ENCODE results near the gene GRK1.

GRK1 gene

GRCh38 chr13:113729187-113730019 lies 62.4 kb downstream of the GRK1 start:
- DNase-seq (ENCODE audit: low read depth in 1 of 2, low spot score in 1 of 2) = no peak

- DNase-seq (ENCODE audit: low read depth in 1 of 2, low spot score in 1 of 2) = no peak
These were observed 63.3 kb downstream of the GRK1 start for GRCh38 chr13:113730258-113730691.

- DNase-seq (ENCODE audit: low read depth in 1 of 2, low spot score in 1 of 2) = no peak
These were observed 63.8 kb downstream of the GRK1 start for GRCh38 chr13:113730831-113731191.

GRCh38 chr13:113731192-113732175 lies 64.5 kb downstream of the GRK1 start:
- no peak for DNase-seq (ENCODE audit: low read depth in 1 of 2, low spot score in 1 of 2)

- DNase-seq (ENCODE audit: low read depth in 1 of 2, low spot score in 1 of 2) = no peak
These were observed 65.3 kb downstream of the GRK1 start for GRCh38 chr13:113732176-113732960.

- no peak for DNase-seq (ENCODE audit: low read depth in 1 of 2, low spot score in 1 of 2)
These were observed 66.2 kb downstream of the GRK1 start for GRCh38 chr13:113732961-113733950.

GRCh38 chr13:113734099-113734825 lies 67.2 kb downstream of the GRK1 start:
- DNase-seq (ENCODE audit: low read depth in 1 of 2, low spot score in 1 of 2) = no peak

- DNase-seq (ENCODE audit: low read depth in 1 of 2, low spot score in 1 of 2) = no peak
These were observed 67.8 kb downstream of the GRK1 start for GRCh38 chr13:113734826-113735125.

GRCh38 chr13:113735194-113735593 lies 68.2 kb downstream of the GRK1 start:
- DNase-seq (ENCODE audit: low read depth in 1 of 2, low spot score in 1 of 2) = no peak

- DNase-seq (ENCODE audit: low read depth in 1 of 2, low spot score in 1 of 2) = no peak
These were observed 68.7 kb downstream of the GRK1 start for GRCh38 chr13:113735750-113736149.

GRCh38 chr13:113736258-113736731 lies 69.3 kb downstream of the GRK1 start:
- no peak for DNase-seq (ENCODE audit: low read depth in 1 of 2, low spot score in 1 of 2)

- DNase-seq (ENCODE audit: low read depth in 1 of 2, low spot score in 1 of 2) = no peak
These were observed 70.8 kb downstream of the GRK1 start for GRCh38 chr13:113737803-113738202.

- no peak for DNase-seq (ENCODE audit: low read depth in 1 of 2, low spot score in 1 of 2)
These were observed 72.7 kb downstream of the GRK1 start for GRCh38 chr13:113739527-113740285.

GRCh38 chr13:113740286-113740556 lies 73.2 kb downstream of the GRK1 start:
- no peak for DNase-seq (ENCODE audit: low read depth in 1 of 2, low spot score in 1 of 2)

- DNase-seq (ENCODE audit: low read depth in 1 of 2, low spot score in 1 of 2) = no peak
These were observed 73.6 kb downstream of the GRK1 start for GRCh38 chr13:113740661-113741060.

GRCh38 chr13:113741191-113741668 lies 74.2 kb downstream of the GRK1 start:
- no peak for DNase-seq (ENCODE audit: low read depth in 1 of 2, low spot score in 1 of 2)

- DNase-seq (ENCODE audit: low read depth in 1 of 2, low spot score in 1 of 2) = no peak
These were observed 75.0 kb downstream of the GRK1 start for GRCh38 chr13:113742000-113742441.

- no peak for DNase-seq (ENCODE audit: low read depth in 1 of 2, low spot score in 1 of 2)
These were observed 75.6 kb downstream of the GRK1 start for GRCh38 chr13:113742445-113743120.
